Loucy (cell line): Measurements from ENCODE around the gene ATAT1.

ENCODE experiments used
- EZH2phosphoT487 ChIP-seq: fragments of 200-600 bp; IDR thresholded peaks from 2 replicates; pipeline ENCODE4 v1.6.1; 2018; ENCODE audit warnings: antibody characterized with exemption, mild to moderate bottlenecking, moderate library complexity, borderline replicate concordance
- TF ChIP-seq, protein P1 (sequence below): fragments of 200-600 bp; sonication (generic); conservative IDR thresholded peaks from 2 replicates; pipeline ENCODE4 v1.5.1; 2014; ENCODE audit warnings: mild to moderate bottlenecking, antibody characterized with exemption, low read length

DNA sequence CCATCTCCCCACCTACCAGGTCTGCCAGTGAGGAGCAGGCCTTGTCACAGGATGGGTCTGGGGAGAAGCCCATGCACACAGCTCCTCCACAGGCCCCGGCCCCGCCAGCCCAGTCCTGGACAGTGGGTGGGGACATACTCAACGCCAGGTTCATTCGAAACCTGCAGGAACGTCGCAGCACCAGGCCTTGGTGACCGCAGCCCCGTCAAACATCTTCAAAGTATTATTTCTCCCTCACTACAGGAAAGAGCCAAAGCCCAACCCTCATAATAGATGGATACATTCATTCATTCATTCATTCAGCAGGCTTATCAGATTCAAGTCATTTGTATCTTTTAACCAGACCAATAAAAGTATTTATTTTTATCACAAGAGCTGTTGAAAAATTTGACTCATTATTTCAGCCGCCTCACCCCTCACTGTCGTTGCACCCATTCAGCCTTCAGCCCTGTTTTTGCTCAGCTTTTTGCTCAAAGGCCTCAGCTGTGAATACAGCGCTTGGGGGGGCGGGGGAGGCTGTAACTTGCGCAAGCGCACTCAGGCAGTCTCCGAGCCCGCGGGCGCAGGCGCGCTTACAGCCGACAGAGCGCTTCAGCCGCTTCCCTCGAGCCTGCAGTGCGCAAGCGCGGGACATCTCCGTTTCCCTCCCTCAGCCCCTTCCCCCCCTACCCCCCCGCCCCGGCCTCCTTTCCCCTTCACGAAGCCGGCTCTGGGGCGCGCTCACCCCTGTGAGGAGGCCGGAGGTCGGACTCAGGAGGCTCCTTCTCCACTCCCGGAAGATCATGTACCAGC is 20.0 kb downstream of the ATAT1 start, which contains the start of gene C6orf136:
- TF ChIP-seq, protein P1, sequence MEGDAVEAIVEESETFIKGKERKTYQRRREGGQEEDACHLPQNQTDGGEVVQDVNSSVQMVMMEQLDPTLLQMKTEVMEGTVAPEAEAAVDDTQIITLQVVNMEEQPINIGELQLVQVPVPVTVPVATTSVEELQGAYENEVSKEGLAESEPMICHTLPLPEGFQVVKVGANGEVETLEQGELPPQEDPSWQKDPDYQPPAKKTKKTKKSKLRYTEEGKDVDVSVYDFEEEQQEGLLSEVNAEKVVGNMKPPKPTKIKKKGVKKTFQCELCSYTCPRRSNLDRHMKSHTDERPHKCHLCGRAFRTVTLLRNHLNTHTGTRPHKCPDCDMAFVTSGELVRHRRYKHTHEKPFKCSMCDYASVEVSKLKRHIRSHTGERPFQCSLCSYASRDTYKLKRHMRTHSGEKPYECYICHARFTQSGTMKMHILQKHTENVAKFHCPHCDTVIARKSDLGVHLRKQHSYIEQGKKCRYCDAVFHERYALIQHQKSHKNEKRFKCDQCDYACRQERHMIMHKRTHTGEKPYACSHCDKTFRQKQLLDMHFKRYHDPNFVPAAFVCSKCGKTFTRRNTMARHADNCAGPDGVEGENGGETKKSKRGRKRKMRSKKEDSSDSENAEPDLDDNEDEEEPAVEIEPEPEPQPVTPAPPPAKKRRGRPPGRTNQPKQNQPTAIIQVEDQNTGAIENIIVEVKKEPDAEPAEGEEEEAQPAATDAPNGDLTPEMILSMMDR = no peak
- TF ChIP-seq EZH2phosphoT487 = no peak
